NCI-H510A treated with DMSO at 0.1 percent for 48 hours (cell line): ENCODE data around the gene MEF2C.

Source experiments
- DNase-seq: peaks from one replicate; lab custom pipeline; 2025; lab: John Stamatoyannopoulos, UW

Gene MEF2C

GRCh38 chr5:88716101-88716500 is 166.9 kb downstream of the MEF2C start:
- no peak for DNase-seq

GRCh38 chr5:88715503-88715902 is 167.5 kb downstream of the MEF2C start:
- no peak for DNase-seq

- no peak for DNase-seq
Observed at GRCh38 chr5:88713818-88714217, 169.2 kb downstream of the MEF2C start.

GRCh38 chr5:88708682-88709398 is 174.1 kb downstream of the MEF2C start:
- no peak for DNase-seq

GRCh38 chr5:88708021-88708420 is 175.0 kb downstream of the MEF2C start:
- DNase-seq = no peak

GRCh38 chr5:88707216-88707965 is 175.6 kb downstream of the MEF2C start:
- no peak for DNase-seq

- DNase-seq = no peak
Observed at GRCh38 chr5:88702332-88702731, 180.7 kb downstream of the MEF2C start.

- no peak for DNase-seq
Observed at GRCh38 chr5:88700121-88700520, 182.9 kb downstream of the MEF2C start.

GRCh38 chr5:88698290-88698689 is 184.7 kb downstream of the MEF2C start:
- no peak for DNase-seq

GRCh38 chr5:88696466-88696865 is 186.5 kb downstream of the MEF2C start:
- no peak for DNase-seq

GRCh38 chr5:88695931-88696330 is 187.1 kb downstream of the MEF2C start:
- DNase-seq = no peak

- no peak for DNase-seq
Observed at GRCh38 chr5:88695232-88695631, 187.8 kb downstream of the MEF2C start.

GRCh38 chr5:88694023-88694679 is 188.8 kb downstream of the MEF2C start:
- DNase-seq = no peak

GRCh38 chr5:88693071-88693932 is 189.7 kb downstream of the MEF2C start:
- no peak for DNase-seq

GRCh38 chr5:88691945-88692868 is 190.8 kb downstream of the MEF2C start:
- DNase-seq = no peak

GRCh38 chr5:88691230-88691582 is 191.8 kb downstream of the MEF2C start:
- DNase-seq = peak; percentile 20

- DNase-seq = no peak
Observed at GRCh38 chr5:88690409-88691229, 192.4 kb downstream of the MEF2C start.

- DNase-seq = no peak
Observed at GRCh38 chr5:88689668-88690408, 193.1 kb downstream of the MEF2C start.

GRCh38 chr5:88688984-88689667 is 193.9 kb downstream of the MEF2C start:
- DNase-seq = no peak
